ENCODE measurements around the gene ATRX.

GRCh38 chrX:77617206-77617605, 168.8 kb downstream of the ATRX start:
- no peak for TF ChIP-seq POLR2AphosphoS5 (IDR thresholded peaks at IDR 0.05; ENCODE audit: low read depth, low read length)
- no peak for TF ChIP-seq SIN3A (IDR thresholded peaks at IDR 0.05; ENCODE audit: borderline replicate concordance, insufficient read depth, low read length)

All from PFSK-1 (cell line).